ENCODE data around the gene CASQ2. TPM values are rescaled to one million over a fixed set of nuclear protein-coding genes. Genes with fewer than 3 reads are reported as not detected.
A peak's percentile ranks its signal among the peaks of the same experiment; 100 is the strongest.

CASQ2 gene
- total and polyA plus RNA-seq, 2 of the 13 experiments (the other 11 are each of a cell fraction or from before 2014, with no cell fraction given), result not detected

GRCh38 chr1:115685029-115685705 lies 83.3 kb downstream of the CASQ2 start:
- no TSS peak for BruUV-seq (replicated peaks)
- Histone ChIP-seq H3K4me1 (ENCODE audit: insufficient read depth, low read length) (no peaks in the 10 kb centered on the region), H3K27ac (ENCODE audit: extremely low read length, insufficient read depth, low read length) (no peak overlapping the region), H3K79me2 (ENCODE audit: insufficient read depth, low read length) (no peaks in the 10 kb centered on the region), H2AFZ (ENCODE audit: low read length) (no peak overlapping the region), H3K27me3 (ENCODE audit: control insufficient read depth in 1 of 2, insufficient read depth in 2 of 2, low read length in 2 of 2) (no peaks in the 10 kb centered on the region), H3K36me3 (replicated peaks in 1 of 2; ENCODE audit: control insufficient read depth in 1 of 2, insufficient read depth in 2 of 2, low read length in 2 of 2) (peaks cover 10 to 35% of the 10 kb centered on the region in 2 experiments), H3K9me3 (ENCODE audit: low read length) (no peaks in the 10 kb centered on the region), H4K20me1 (ENCODE audit: insufficient read depth, low read length) (no peaks in the 10 kb centered on the region), H3K9ac (ENCODE audit: insufficient read depth, low read depth, low read length) (no peak overlapping the region), H3K4me3 (replicated peaks in 1 of 3; ENCODE audit: insufficient read depth in 1 of 3, low read depth in 2 of 3, low read length in 3 of 3) (no peak overlapping the region), H3K4me2 (ENCODE audit: low read depth, low read length) (no peak overlapping the region)
- no peak for TF ChIP-seq ATF1 (CRISPR knock-in tag; IDR thresholded peaks at IDR 0.05)
- TF ChIP-seq REXO4 (CRISPR knock-in tag; IDR thresholded peaks at IDR 0.05; ENCODE audit: borderline replicate concordance), result no peak
- TF ChIP-seq ZNF605 (CRISPR knock-in tag; IDR thresholded peaks at IDR 0.05), result no peak
- TF ChIP-seq, protein P1, sequence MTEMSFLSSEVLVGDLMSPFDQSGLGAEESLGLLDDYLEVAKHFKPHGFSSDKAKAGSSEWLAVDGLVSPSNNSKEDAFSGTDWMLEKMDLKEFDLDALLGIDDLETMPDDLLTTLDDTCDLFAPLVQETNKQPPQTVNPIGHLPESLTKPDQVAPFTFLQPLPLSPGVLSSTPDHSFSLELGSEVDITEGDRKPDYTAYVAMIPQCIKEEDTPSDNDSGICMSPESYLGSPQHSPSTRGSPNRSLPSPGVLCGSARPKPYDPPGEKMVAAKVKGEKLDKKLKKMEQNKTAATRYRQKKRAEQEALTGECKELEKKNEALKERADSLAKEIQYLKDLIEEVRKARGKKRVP (CRISPR knock-in tag; IDR thresholded peaks at IDR 0.05), result peak in 1 of 2 experiments; percentile 66; a peak in 2 of 4 replicates
- ChIA-PET POLR2A (no interaction called here), CTCF (ENCODE audit: low intra/inter-chr PET ratio, low total read pairs) (no interaction called here)
- intact Hi-C loops (cut with micrococcal nuclease; ENCODE audit: unreplicated experiment), result no loop called here
- 89% methylated on average over 10 of the region's 14 CpGs for WGBS (ENCODE audit: low lambda C conversion rate)
- FAIRE-seq (no peak), DNase-seq (ENCODE audit: low spot score) (no peak), ATAC-seq (no peak)
- in situ Hi-C loops (cut with HindIII; ENCODE audit: extremely low pct_ligation_motif_present, low pct_unique_long_range_greater_than_20kb), result no loop called here

GRCh38 chr1:115682792-115683191 lies 85.7 kb downstream of the CASQ2 start:
- ATAC-seq (no peak), FAIRE-seq (no peak), DNase-seq (ENCODE audit: low spot score) (no peak)
- Histone ChIP-seq H3K4me3 (replicated peaks in 1 of 3; ENCODE audit: insufficient read depth in 1 of 3, low read depth in 2 of 3, low read length in 3 of 3) (no peak overlapping the region), H3K36me3 (replicated peaks in 1 of 2; ENCODE audit: control insufficient read depth in 1 of 2, insufficient read depth in 2 of 2, low read length in 2 of 2) (peaks cover 10 to 38% of the 10 kb centered on the region in 2 experiments), H3K9ac (ENCODE audit: insufficient read depth, low read depth, low read length) (no peak overlapping the region), H3K4me1 (ENCODE audit: insufficient read depth, low read length) (no peaks in the 10 kb centered on the region), H3K9me3 (ENCODE audit: low read length) (no peaks in the 10 kb centered on the region), H4K20me1 (ENCODE audit: insufficient read depth, low read length) (no peaks in the 10 kb centered on the region), H3K27me3 (ENCODE audit: control insufficient read depth in 1 of 2, insufficient read depth in 2 of 2, low read length in 2 of 2) (no peaks in the 10 kb centered on the region), H3K27ac (ENCODE audit: extremely low read length, insufficient read depth, low read length) (no peak overlapping the region), H3K79me2 (ENCODE audit: insufficient read depth, low read length) (no peaks in the 10 kb centered on the region), H2AFZ (ENCODE audit: low read length) (no peak overlapping the region), H3K4me2 (ENCODE audit: low read depth, low read length) (no peak overlapping the region)
- 98% methylated on average over 4 of the region's 4 CpGs for WGBS (ENCODE audit: low lambda C conversion rate)
- intact Hi-C loops (cut with micrococcal nuclease; ENCODE audit: unreplicated experiment), result no loop called here
- ChIA-PET POLR2A (no interaction called here), CTCF (ENCODE audit: low intra/inter-chr PET ratio, low total read pairs) (no interaction called here)
- in situ Hi-C loops (cut with HindIII; ENCODE audit: extremely low pct_ligation_motif_present, low pct_unique_long_range_greater_than_20kb), result no loop called here
- BruUV-seq (replicated peaks), result no TSS peak
- TF ChIP-seq, protein P2, sequence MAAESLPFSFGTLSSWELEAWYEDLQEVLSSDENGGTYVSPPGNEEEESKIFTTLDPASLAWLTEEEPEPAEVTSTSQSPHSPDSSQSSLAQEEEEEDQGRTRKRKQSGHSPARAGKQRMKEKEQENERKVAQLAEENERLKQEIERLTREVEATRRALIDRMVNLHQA (CRISPR knock-in tag; IDR thresholded peaks at IDR 0.05), result no peak
